AG04450 (cell line): ENCODE data around the gene CCDC88B. TPM values are rescaled to one million over a fixed set of nuclear protein-coding genes. Genes with fewer than 3 reads are reported as not detected.

Experiments used
- CTCF ChIA-PET: fragments of 300-600, 350-600 bp; formaldehyde crosslinking; extraction: SDS; loops from one replicate; lab custom pipeline; 2022; ENCODE audit warnings: antibody characterized with exemption, inconsistent platforms; lab: Charles Lee
- POLR2A ChIA-PET: fragments of 350-600 bp; formaldehyde crosslinking; extraction: SDS; loops from one replicate; lab custom pipeline; 2021; ENCODE audit warnings: antibody characterized with exemption, inconsistent platforms; lab: Yijun Ruan, JAX
- DNase-seq: peaks from one replicate; pipeline ENCODE4 v3.0.0-alpha.2; 2011; ENCODE audit warnings: low read depth, low spot score
- H3K27ac ChIP-seq: one replicate; pipeline ENCODE4 v1.5.1; 2012; ENCODE audit warnings: low read depth, low read length, control low read depth
- H3K27me3 ChIP-seq: one replicate; pipeline ENCODE4 v1.6.0; 2012; ENCODE audit warnings: low read length; ENCODE audit not compliant: control insufficient read depth, insufficient read depth
- H3K4me3 ChIP-seq: 2 replicates; pipeline ENCODE4 v1.5.1; 2011; ENCODE audit warnings: mild to moderate bottlenecking, low read depth, low read length, control low read depth
- H3K9me3 ChIP-seq: 2 replicates; pipeline ENCODE4 v1.5.1; 2012; ENCODE audit warnings: low read length; ENCODE audit not compliant: control insufficient read depth, insufficient read depth
- polyA plus RNA-seq: library from polyadenylated mRNA; depleted of rRNA; stranded (reverse); fragments of >200 nt; gene quantifications from 2 replicates; pipeline ENCODE4 v1.2.3, GENCODE V29; 2011
- TF ChIP-seq, protein P1 (sequence below): IDR thresholded peaks from 2 replicates; pipeline ENCODE4 v1.5.1; 2011; ENCODE audit warnings: low read depth, low read length, control low read depth, inconsistent platforms

Gene CCDC88B
- polyA plus RNA-seq, 1 experiment = 1.4 TPM

DNA sequence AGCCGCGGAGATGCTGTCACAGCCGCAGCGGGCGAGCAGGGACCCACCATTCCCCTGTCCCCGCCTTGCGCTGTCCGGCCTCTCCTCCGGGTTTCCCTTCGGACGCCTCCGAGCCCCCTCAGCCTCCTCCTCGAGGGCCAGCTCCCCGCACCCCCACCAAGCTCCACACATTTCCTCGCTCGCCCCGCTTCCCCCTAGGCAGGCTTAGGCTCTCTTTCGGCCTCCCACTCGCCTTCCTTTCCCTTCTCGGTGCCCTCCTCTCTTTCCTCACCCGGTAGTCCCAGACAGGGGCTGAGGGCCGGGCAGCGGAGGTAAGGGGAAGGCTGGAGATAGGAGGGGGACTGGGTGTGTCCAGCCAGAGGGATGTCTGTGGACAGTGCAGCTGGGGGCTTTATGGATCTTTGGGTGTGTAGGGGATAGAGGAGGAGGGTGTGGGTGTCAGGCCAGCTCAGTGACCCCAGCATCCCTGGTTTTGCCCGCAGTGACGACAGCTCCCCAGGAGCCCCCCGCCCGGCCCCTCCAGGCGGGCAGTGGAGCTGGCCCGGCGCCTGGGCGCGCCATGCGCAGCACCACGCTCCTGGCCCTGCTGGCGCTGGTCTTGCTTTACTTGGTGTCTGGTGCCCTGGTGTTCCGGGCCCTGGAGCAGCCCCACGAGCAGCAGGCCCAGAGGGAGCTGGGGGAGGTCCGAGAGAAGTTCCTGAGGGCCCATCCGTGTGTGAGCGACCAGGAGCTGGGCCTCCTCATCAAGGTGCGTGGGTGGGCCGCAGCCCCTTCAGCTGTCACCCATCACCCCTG, 47.3 kb upstream of the CCDC88B start:
- no peak for DNase-seq
- TF ChIP-seq, protein P1, sequence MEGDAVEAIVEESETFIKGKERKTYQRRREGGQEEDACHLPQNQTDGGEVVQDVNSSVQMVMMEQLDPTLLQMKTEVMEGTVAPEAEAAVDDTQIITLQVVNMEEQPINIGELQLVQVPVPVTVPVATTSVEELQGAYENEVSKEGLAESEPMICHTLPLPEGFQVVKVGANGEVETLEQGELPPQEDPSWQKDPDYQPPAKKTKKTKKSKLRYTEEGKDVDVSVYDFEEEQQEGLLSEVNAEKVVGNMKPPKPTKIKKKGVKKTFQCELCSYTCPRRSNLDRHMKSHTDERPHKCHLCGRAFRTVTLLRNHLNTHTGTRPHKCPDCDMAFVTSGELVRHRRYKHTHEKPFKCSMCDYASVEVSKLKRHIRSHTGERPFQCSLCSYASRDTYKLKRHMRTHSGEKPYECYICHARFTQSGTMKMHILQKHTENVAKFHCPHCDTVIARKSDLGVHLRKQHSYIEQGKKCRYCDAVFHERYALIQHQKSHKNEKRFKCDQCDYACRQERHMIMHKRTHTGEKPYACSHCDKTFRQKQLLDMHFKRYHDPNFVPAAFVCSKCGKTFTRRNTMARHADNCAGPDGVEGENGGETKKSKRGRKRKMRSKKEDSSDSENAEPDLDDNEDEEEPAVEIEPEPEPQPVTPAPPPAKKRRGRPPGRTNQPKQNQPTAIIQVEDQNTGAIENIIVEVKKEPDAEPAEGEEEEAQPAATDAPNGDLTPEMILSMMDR = no peak
- ChIA-PET POLR2A (no interaction called here), CTCF (interaction anchor here (0.5 to 12.0 kb wide), 2 partner anchors 10 to 16 kb away, joined by 3 to 124 read pairs; partner anchors contain the start of gene CATSPERZ)
- peaks cover 4% of the 10 kb centered on the region; the same call in 1 of the 2 replicates for H3K9me3 ChIP-seq
- no peak overlapping the region for H3K27ac ChIP-seq
- H3K4me3 ChIP-seq = peak overlapping the region; percentile 4; the same call in 1 of the 2 replicates
- H3K27me3 ChIP-seq = peaks cover 62% of the 10 kb centered on the region

DNA sequence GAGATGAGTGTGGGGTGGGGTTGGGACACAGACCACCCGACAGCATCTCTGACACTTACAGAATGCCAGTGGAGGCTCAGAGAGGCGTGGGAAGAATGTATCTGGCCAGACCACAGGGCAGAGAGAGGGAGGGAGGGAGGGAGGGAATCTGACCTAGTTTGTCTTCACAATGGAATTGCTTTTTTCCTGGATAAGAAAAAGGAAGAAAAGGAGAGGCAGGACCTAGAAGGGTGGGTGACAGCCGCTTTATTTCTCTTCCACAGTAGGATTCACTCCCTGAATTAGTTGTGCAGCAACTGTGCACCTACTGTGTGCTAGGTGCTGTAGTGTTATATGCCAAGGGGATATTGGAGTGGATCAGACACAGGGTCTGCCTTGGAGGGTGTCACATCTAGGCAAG, 45.2 kb upstream of the CCDC88B start:
- ChIA-PET CTCF (interaction anchor here (0.6 to 2.7 kb wide), 3 partner anchors 9 to 110 kb away, joined by 4 to 14 read pairs (median 5); partner anchors contain the start of gene PLCB3), POLR2A (interaction anchor here (0.7 kb wide), 1 partner anchor 1920 kb away, joined by 8 read pairs; no protein-coding TSS in a partner anchor)
- H3K27ac ChIP-seq = no peak overlapping the region
- peaks cover 82% of the 10 kb centered on the region for H3K27me3 ChIP-seq
- H3K9me3 ChIP-seq = peaks cover 4% of the 10 kb centered on the region; the same call in 1 of the 2 replicates
- TF ChIP-seq, protein P1 = no peak
- DNase-seq = no peak
- H3K4me3 ChIP-seq = no peak overlapping the region

DNA sequence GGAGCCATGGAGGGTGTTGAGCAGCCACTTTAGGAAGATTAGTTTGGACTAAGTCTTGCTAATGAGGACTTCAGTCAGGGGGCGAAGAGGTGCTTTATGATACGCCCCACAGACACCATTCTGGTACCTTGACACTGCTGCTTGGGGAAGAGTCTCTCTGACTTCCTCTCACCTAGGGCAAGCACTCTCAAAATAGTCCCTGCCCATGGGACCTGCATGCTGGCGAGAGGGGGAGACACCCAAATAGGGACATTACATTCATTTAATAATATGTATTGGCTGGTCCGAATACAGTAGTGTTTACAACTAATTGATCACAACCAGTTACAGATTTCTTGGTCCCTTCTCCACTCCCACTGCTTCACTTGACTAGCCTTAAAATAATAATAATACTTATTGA, 44.2 kb upstream of the CCDC88B start:
- Histone ChIP-seq H3K27me3 (peaks cover 88% of the 10 kb centered on the region), H3K4me3 (no peak overlapping the region), H3K27ac (no peak overlapping the region), H3K9me3 (peaks cover 4% of the 10 kb centered on the region; the same call in 1 of the 2 replicates)
- CTCF ChIA-PET = interaction anchor here (1.0 to 2.7 kb wide), 3 partner anchors 8 to 47 kb away, joined by 3 to 14 read pairs (median 5); partner anchors contain the start of gene PLCB3
- TF ChIP-seq, protein P1 = no peak
- POLR2A ChIA-PET = no interaction called here
- no peak for DNase-seq

DNA sequence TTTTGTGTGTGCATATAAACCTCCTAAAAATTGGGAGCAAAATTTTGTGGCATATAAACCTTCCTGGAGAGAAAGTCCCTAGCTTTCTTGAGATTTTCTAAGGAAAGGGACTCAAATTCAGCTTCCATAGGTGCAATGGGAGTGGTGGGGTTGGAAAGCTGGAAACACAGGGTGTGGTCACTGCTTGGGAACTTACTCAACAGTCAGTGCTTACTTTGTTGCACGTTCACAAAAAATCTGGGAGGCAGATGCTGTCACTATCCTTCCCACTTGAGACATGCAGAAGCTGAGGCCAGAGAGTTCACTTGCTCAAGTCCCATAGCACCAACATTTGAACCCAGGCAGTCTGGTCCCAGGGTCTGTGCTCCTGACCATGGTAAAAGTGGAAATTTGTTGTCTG, 43.8 kb upstream of the CCDC88B start:
- TF ChIP-seq, protein P1 = no peak
- ChIA-PET POLR2A (no interaction called here), CTCF (interaction anchor here (1.0 to 2.7 kb wide), 2 partner anchors 8 to 46 kb away, joined by 3 to 14 read pairs; no protein-coding TSS in a partner anchor)
- no peak for DNase-seq
- Histone ChIP-seq H3K9me3 (peaks cover 4% of the 10 kb centered on the region; the same call in 1 of the 2 replicates), H3K27ac (no peak overlapping the region), H3K4me3 (no peak overlapping the region), H3K27me3 (peaks cover 85% of the 10 kb centered on the region)
